DND-41 (cell line): ENCODE results near the gene DUSP6.

Experiments
- ATAC-seq: fragments of 200-7000 bp; cut with Tn5 transposase; 3 replicates; pipeline ENCODE4 v1.9.1; 2021; ENCODE audit warnings: low read depth; ENCODE audit not compliant: insufficient read depth
- DNase-seq: peaks from one replicate; pipeline ENCODE4 v3.0.0-alpha.2; 2020
- H2AFZ ChIP-seq: 2 replicates; pipeline ENCODE4 v1.6.0; 2012; ENCODE audit warnings: low read depth, low read length
- H3K27ac ChIP-seq: 2 replicates; pipeline ENCODE4 v1.5.1; 2012; ENCODE audit warnings: low read length, inconsistent platforms
- H3K27me3 ChIP-seq: fragments of 200-600 bp; sonication (generic); 2 replicates; pipeline ENCODE4 v1.6.0; 2012; ENCODE audit warnings: low read length, mild to moderate bottlenecking, inconsistent platforms; ENCODE audit not compliant: insufficient read depth, poor library complexity
- H3K36me3 ChIP-seq: 2 replicates; pipeline ENCODE4 v1.5.1; 2012; ENCODE audit warnings: low read length, inconsistent platforms; ENCODE audit not compliant: insufficient read depth
- H3K4me1 ChIP-seq: 2 replicates; pipeline ENCODE4 v1.5.1; 2012; ENCODE audit warnings: mild to moderate bottlenecking, low read length; ENCODE audit not compliant: insufficient read depth
- H3K4me2 ChIP-seq: 2 replicates; pipeline ENCODE4 v1.6.0; 2012; ENCODE audit warnings: mild to moderate bottlenecking, moderate library complexity, low read length, inconsistent platforms; ENCODE audit not compliant: insufficient read depth
- H3K4me3 ChIP-seq, 2 experiments: fragments of 200-600 bp in 1 of 2; shearing (Covaris generic) in 1 of 2; 2 replicates each; pipeline ENCODE4 v1.5.1; 2012 to 2016; ENCODE audit warnings: inconsistent platforms in 2 of 2, low read length in 2 of 2, mild to moderate bottlenecking in 2 of 2, low read depth in 1 of 2, moderate library complexity in 1 of 2
- H3K79me2 ChIP-seq: 2 replicates; pipeline ENCODE4 v1.6.0; 2012; ENCODE audit warnings: low read length, inconsistent platforms; ENCODE audit not compliant: insufficient read depth
- H3K9ac ChIP-seq: 2 replicates; pipeline ENCODE4 v1.6.0; 2012; ENCODE audit warnings: low read depth, mild to moderate bottlenecking, inconsistent platforms, low read length, moderate library complexity
- H3K9me3 ChIP-seq: 2 replicates; pipeline ENCODE4 v1.5.1; 2012; ENCODE audit warnings: low read length, moderate library complexity, mild to moderate bottlenecking, inconsistent platforms; ENCODE audit not compliant: insufficient read depth, severe bottlenecking
- H4K20me1 ChIP-seq: 2 replicates; pipeline ENCODE4 v1.6.0; 2012; ENCODE audit warnings: low read length; ENCODE audit not compliant: insufficient read depth
- EZH2 ChIP-seq: IDR thresholded peaks from 3 replicates; pipeline ENCODE4 v1.6.1; 2012; ENCODE audit warnings: borderline replicate concordance, low read depth, mild to moderate bottlenecking, moderate library complexity, low read length, inconsistent platforms; ENCODE audit not compliant: severe bottlenecking
- TF ChIP-seq, protein P1 (sequence below): IDR thresholded peaks from 2 replicates; pipeline ENCODE4 v1.5.1; 2012; ENCODE audit warnings: borderline replicate concordance, low read length, moderate library complexity, mild to moderate bottlenecking; ENCODE audit not compliant: poor library complexity, severe bottlenecking; ENCODE audit errors: extremely low read depth

DUSP6 gene

DNA sequence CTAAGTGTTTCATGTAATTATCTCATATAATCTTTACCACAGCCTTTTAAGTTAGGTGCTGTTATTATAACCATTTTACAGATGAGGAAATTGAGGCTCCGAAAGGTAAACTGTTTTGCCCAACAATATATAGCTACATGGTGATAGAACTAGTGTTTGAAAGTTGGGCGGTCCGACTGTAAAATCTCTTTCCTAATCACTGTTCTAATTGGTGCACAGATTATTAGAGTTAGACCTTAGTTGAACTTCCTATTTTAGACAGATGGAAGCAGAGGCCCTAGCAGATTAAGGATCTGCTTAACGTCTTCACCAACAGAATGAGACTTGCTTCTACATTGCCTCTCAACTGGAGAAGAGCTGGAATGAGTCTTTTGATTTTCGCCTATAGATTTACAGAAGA, 30.0 kb upstream of the DUSP6 start:
- ATAC-seq: no peak
- Histone ChIP-seq H3K9ac (no peak overlapping the region), H4K20me1 (no peaks in the 10 kb centered on the region)

DNA sequence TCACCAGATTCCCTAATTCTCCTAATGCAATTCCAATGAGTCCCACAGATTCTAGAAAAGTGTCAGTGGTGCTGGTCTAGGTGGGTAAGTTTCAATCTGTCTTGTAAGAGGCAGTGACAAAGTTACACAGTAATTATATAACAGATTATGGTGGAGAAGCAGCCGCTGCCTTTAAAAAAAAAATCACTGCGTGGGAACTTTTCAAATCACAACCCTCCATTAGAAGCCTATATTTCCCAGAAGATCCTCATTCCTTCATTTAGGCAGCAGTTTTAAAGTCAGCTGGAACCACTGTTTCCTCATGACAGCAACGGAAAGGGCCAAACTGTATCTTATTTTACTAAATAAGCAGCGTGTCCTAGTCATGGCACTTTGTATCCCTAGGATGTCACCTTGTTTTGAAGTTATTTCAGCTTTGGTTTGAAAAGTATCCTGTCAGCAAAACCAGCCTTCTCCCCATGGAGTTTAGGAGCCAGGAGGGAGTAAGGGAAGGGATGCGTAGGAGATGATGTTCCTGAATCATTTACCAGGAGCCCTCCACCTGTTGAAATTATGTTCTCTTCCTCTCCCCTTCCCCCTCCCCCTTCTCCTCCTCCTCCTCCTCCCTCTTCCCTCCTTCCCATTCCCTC, 27.7 kb upstream of the DUSP6 start:
- H3K9ac ChIP-seq: no peak overlapping the region
- H3K4me2 ChIP-seq: no peak overlapping the region
- H3K9me3 ChIP-seq: no peaks in the 10 kb centered on the region
- H3K4me3 ChIP-seq: no peak overlapping the region
- H3K79me2 ChIP-seq: no peaks in the 10 kb centered on the region
- no peak overlapping the region for H3K27ac ChIP-seq
- TF ChIP-seq, protein P1, sequence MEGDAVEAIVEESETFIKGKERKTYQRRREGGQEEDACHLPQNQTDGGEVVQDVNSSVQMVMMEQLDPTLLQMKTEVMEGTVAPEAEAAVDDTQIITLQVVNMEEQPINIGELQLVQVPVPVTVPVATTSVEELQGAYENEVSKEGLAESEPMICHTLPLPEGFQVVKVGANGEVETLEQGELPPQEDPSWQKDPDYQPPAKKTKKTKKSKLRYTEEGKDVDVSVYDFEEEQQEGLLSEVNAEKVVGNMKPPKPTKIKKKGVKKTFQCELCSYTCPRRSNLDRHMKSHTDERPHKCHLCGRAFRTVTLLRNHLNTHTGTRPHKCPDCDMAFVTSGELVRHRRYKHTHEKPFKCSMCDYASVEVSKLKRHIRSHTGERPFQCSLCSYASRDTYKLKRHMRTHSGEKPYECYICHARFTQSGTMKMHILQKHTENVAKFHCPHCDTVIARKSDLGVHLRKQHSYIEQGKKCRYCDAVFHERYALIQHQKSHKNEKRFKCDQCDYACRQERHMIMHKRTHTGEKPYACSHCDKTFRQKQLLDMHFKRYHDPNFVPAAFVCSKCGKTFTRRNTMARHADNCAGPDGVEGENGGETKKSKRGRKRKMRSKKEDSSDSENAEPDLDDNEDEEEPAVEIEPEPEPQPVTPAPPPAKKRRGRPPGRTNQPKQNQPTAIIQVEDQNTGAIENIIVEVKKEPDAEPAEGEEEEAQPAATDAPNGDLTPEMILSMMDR: no peak
- no peak for TF ChIP-seq EZH2
- no peaks in the 10 kb centered on the region for H4K20me1 ChIP-seq
- no peaks in the 10 kb centered on the region for H3K4me1 ChIP-seq
- DNase-seq (no peak), ATAC-seq (no peak)
- no peaks in the 10 kb centered on the region for H3K27me3 ChIP-seq
- H3K36me3 ChIP-seq: no peaks in the 10 kb centered on the region
- H2AFZ ChIP-seq: no peak overlapping the region

More for the DNA sequence above, 30.0 kb upstream of the DUSP6 start:
- H3K9me3 ChIP-seq: no peaks in the 10 kb centered on the region
- no peaks in the 10 kb centered on the region for H3K36me3 ChIP-seq
- no peak for TF ChIP-seq EZH2
- TF ChIP-seq, protein P1: no peak
- H3K4me3 ChIP-seq: no peak overlapping the region
- H3K79me2 ChIP-seq: no peaks in the 10 kb centered on the region
- H3K4me2 ChIP-seq: no peak overlapping the region
- no peaks in the 10 kb centered on the region for H3K4me1 ChIP-seq
- H3K27ac ChIP-seq: no peak overlapping the region
- no peaks in the 10 kb centered on the region for H3K27me3 ChIP-seq
- DNase-seq: no peak
- H2AFZ ChIP-seq: no peak overlapping the region

DNA sequence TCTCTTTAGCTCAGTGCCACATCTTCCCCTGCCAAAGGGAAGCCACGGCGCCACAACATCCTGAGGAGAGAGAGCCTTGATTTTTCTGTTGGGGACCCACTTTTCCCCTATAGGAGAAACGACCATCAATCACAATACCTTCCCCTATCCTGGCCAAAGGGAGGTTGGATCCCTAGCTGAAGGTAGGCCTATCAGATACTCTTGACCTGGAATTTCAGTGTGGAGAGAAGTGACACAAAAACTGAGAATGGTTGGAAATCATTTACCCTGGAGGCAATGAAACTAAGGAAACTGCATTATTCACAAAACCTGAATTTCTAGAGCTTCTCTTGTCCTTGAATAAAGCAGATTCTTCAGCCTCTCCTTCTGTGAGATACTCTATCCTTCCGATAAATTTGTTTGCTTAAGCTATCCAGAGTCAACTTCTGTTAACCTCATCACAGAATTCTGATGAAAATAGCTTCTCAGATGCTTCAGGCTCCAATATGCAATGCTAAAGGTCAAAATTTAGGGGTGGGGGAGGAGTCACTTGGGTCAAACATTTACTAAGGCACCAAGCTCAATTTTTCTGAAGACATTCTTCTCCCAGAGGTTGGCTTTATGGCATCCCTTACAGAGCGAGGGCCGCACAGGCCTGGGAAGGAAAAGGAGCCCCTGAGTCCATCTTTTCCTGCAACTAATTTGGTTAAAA, 27.0 kb upstream of the DUSP6 start:
- Histone ChIP-seq H3K4me2 (no peak overlapping the region), H3K27ac (no peak overlapping the region), H3K79me2 (no peaks in the 10 kb centered on the region), H3K9me3 (no peaks in the 10 kb centered on the region), H2AFZ (no peak overlapping the region), H3K4me1 (no peaks in the 10 kb centered on the region), H3K36me3 (no peaks in the 10 kb centered on the region), H3K9ac (no peak overlapping the region), H4K20me1 (no peaks in the 10 kb centered on the region), H3K27me3 (no peaks in the 10 kb centered on the region), H3K4me3 (no peak overlapping the region)
- peak; percentile 66; the same call in 2 of the 3 replicates for ATAC-seq
- DNase-seq: peak; percentile 11
- no peak for TF ChIP-seq EZH2
- TF ChIP-seq, protein P1: no peak
